Calu3 (cell line): ENCODE data around the gene HNRNPH2. TPM values are rescaled to one million over a fixed set of nuclear protein-coding genes. Genes with fewer than 3 reads are reported as not detected.

ENCODE experiments used
- BruUV-seq: library from RNA; stranded (reverse); fragments of 400-500 nt; replicated peaks from 2 replicates; lab custom pipeline; 2021; lab: Mats Ljungman, UMichigan
- CTCF ChIA-PET: fragments of 300-600 bp; sonication (Branson Sonifier 250); formaldehyde crosslinking; loops from one replicate; lab custom pipeline; 2022; ENCODE audit warnings: antibody characterized with exemption; lab: Charles Lee
- DNase-seq: peaks from one replicate; pipeline ENCODE4 v3.0.0; 2022
- H3K27ac Mint-ChIP-seq: one replicate; pipeline ENCODE4 v1.8.0; 2022; ENCODE audit warnings: mixed read lengths; ENCODE audit not compliant: unreplicated experiment
- H3K27me3 Mint-ChIP-seq: one replicate; pipeline ENCODE4 v1.8.0; 2022; ENCODE audit warnings: mixed read lengths; ENCODE audit not compliant: unreplicated experiment
- H3K36me3 Mint-ChIP-seq: one replicate; pipeline ENCODE4 v1.8.0; 2022; ENCODE audit warnings: mild to moderate bottlenecking, moderate library complexity, mixed read lengths; ENCODE audit not compliant: insufficient read depth, unreplicated experiment
- H3K4me1 Mint-ChIP-seq: one replicate; pipeline ENCODE4 v1.8.0; 2022; ENCODE audit warnings: mild to moderate bottlenecking, low read depth, mixed read lengths; ENCODE audit not compliant: unreplicated experiment
- H3K4me3 Mint-ChIP-seq: one replicate; pipeline ENCODE4 v1.8.0; 2022; ENCODE audit warnings: mild to moderate bottlenecking, low read depth, moderate library complexity, mixed read lengths; ENCODE audit not compliant: unreplicated experiment
- H3K9me3 Mint-ChIP-seq: one replicate; pipeline ENCODE4 v1.8.0; 2022; ENCODE audit warnings: low read depth, mixed read lengths; ENCODE audit not compliant: unreplicated experiment
- CTCF ChIP-seq: fragments of 200-600 bp; IDR thresholded peaks from one replicate; pipeline ENCODE4 v1.8.0; 2022; ENCODE audit warnings: antibody characterized with exemption; ENCODE audit not compliant: unreplicated experiment
- intact Hi-C: fragments of 100-400 bp; cut with micrococcal nuclease; formaldehyde crosslinking; loops from one replicate; pipeline ENCODE4 v1.10.0; 2022; ENCODE audit not compliant: unreplicated experiment
- total RNA-seq: library from RNA; stranded (reverse); gene quantifications from 2 replicates; pipeline ENCODE4 v1.2.3, GENCODE V29; 2022

HNRNPH2 gene
- total RNA-seq, 1 experiment from 2014 or later, result 71.8 TPM

DNA sequence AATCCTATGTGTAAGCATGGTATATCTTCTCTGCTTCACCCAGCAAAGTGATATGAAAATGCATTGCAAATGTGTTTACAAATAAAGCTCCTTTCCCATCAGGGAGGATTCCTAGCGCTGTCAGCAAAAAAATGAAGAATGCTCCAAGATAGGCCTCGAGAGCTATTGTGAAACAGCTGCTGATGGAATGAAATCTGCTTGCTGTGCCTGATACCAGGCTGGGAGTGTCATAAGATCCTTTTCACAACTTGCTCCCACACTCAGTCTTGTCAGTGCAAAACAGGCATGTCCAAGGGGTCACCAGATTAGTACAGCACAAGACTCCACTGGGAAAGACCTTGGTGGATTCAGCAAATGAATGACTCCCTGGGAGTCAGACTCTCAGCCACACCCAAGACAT is 34.1 kb downstream of the HNRNPH2 start:
- CTCF ChIA-PET, result no interaction called here
- Mint-ChIP-seq H3K36me3 (no peaks in the 10 kb centered on the region), H3K27me3 (no peaks in the 10 kb centered on the region), H3K27ac (no peak overlapping the region), H3K9me3 (peaks cover 2% of the 10 kb centered on the region), H3K4me1 (no peaks in the 10 kb centered on the region), H3K4me3 (no peak overlapping the region)
- BruUV-seq, result no TSS peak
- intact Hi-C loops, result no loop called here
- no peak for DNase-seq
- no peak for TF ChIP-seq CTCF

DNA sequence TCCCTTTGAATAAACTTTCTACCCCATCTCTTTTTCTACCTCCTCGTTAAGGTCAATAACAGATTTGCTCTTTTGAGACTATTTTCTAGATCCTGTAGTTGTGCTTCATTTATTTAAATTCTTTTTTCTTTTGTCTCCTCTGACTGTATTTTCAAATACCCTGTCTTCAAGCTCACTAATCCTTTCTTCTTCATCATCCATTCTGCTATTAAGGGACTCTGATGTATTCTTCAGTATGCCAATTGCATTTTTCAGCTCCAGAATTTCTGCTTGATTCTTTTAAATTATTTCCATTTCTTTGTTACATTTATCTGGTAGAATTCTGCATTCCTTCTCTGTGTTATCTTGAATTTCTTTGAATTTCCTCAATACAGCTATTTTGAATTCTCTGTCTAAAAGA is 41.3 kb downstream of the HNRNPH2 start:
- no TSS peak for BruUV-seq
- no peaks in the 10 kb centered on the region for H3K27me3 Mint-ChIP-seq
- H3K27ac Mint-ChIP-seq, result no peak overlapping the region
- intact Hi-C loops, result no loop called here
- TF ChIP-seq CTCF, result no peak
- no peak for DNase-seq
- CTCF ChIA-PET, result no interaction called here
- H3K4me1 Mint-ChIP-seq, result no peaks in the 10 kb centered on the region
- H3K9me3 Mint-ChIP-seq, result no peaks in the 10 kb centered on the region
- H3K36me3 Mint-ChIP-seq, result no peaks in the 10 kb centered on the region
- H3K4me3 Mint-ChIP-seq, result no peak overlapping the region

DNA sequence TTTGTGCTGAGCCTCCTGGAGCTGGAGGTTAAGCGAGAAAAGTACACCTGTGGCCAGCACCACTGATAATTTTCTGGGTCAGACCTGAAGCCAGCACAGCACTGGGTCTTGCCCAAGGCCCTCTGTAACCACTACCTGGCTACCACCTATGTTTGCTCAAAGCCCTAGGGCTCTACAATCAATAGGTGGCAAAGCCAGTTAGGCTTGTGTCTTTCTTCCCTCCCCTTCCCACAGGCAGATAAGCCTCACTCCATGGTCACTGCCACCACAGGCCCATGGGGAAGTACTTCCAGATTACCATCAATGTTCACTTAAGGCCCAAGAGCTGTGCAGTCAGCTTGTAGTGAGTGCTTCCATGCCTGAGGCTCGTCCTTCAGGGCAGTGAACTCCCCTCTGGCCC is 42.1 kb downstream of the HNRNPH2 start:
- BruUV-seq, result no TSS peak
- intact Hi-C loops, result no loop called here
- H3K4me3 Mint-ChIP-seq, result no peak overlapping the region

DNA sequence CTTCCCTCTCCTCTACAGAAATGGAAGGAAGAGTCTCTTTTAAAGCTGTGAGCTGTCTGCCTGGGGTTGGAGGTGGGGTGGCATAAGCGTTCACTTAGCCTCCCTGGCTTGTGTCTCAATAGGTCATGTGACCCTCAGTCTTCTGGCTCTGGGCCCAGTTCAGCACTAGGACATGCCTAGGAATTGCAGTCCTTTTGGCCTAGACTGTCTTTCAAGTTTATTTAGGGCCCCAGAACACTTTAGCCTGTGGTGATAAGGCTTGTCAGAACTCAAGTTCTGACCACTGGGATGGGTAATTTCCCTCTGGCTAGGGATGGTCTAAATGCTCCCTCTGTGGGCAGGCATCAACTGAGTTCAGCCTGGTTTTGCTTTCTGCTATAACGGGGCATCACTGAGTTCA is 42.9 kb downstream of the HNRNPH2 start:
- H3K27me3 Mint-ChIP-seq, result no peaks in the 10 kb centered on the region
- no peaks in the 10 kb centered on the region for H3K9me3 Mint-ChIP-seq
- no peak overlapping the region for H3K4me3 Mint-ChIP-seq

More for the DNA sequence above, 42.1 kb downstream of the HNRNPH2 start:
- H3K9me3 Mint-ChIP-seq, result no peaks in the 10 kb centered on the region
- no peaks in the 10 kb centered on the region for H3K36me3 Mint-ChIP-seq
- CTCF ChIA-PET, result no interaction called here
- no peaks in the 10 kb centered on the region for H3K27me3 Mint-ChIP-seq
- no peak for DNase-seq
- no peak overlapping the region for H3K27ac Mint-ChIP-seq
- no peaks in the 10 kb centered on the region for H3K4me1 Mint-ChIP-seq
- TF ChIP-seq CTCF, result no peak

More for the DNA sequence above, 42.9 kb downstream of the HNRNPH2 start:
- H3K27ac Mint-ChIP-seq, result no peak overlapping the region
- CTCF ChIA-PET, result no interaction called here
- no peaks in the 10 kb centered on the region for H3K4me1 Mint-ChIP-seq
- intact Hi-C loops, result no loop called here
- H3K36me3 Mint-ChIP-seq, result no peaks in the 10 kb centered on the region
- no peak for TF ChIP-seq CTCF
- BruUV-seq, result no TSS peak
- no peak for DNase-seq
